SH-SY5Y (cell line): Measurements from ENCODE around the gene PRM1.

Experiments
- GATA2 ChIP-seq: IDR thresholded peaks from 2 replicates; pipeline ENCODE4 v1.6.1; 2011; ENCODE audit warnings: mild to moderate bottlenecking, low read depth, low read length
- GATA3 ChIP-seq: IDR thresholded peaks from 2 replicates; pipeline ENCODE4 v1.6.1; 2011; ENCODE audit warnings: low read depth, mild to moderate bottlenecking, low read length, moderate library complexity

The PRM1 gene

GRCh38 chr16:11250786-11251524 is 30.2 kb downstream of the PRM1 start:
- no peak for TF ChIP-seq GATA2
- TF ChIP-seq GATA3 = no peak

GRCh38 chr16:11250091-11250785 is 30.9 kb downstream of the PRM1 start:
- no peak for TF ChIP-seq GATA3
- TF ChIP-seq GATA2 = no peak

GRCh38 chr16:11249233-11250061 is 31.7 kb downstream of the PRM1 start:
- TF ChIP-seq GATA3 (no peak), GATA2 (no peak)

GRCh38 chr16:11248133-11248532 is 33.0 kb downstream of the PRM1 start:
- TF ChIP-seq GATA3 (no peak), GATA2 (no peak)

- no peak for TF ChIP-seq GATA2
- no peak for TF ChIP-seq GATA3
These were observed 35.1 kb downstream of the PRM1 start for GRCh38 chr16:11245988-11246387.

GRCh38 chr16:11245222-11245737 is 35.9 kb downstream of the PRM1 start:
- TF ChIP-seq GATA2 (no peak), GATA3 (no peak)

GRCh38 chr16:11242658-11243057 is 38.5 kb downstream of the PRM1 start:
- TF ChIP-seq GATA3 (no peak), GATA2 (no peak)

- TF ChIP-seq GATA2 = no peak
- no peak for TF ChIP-seq GATA3
These were observed 39.5 kb downstream of the PRM1 start for GRCh38 chr16:11241480-11242204.

- TF ChIP-seq GATA3 (no peak), GATA2 (no peak)
These were observed 40.3 kb downstream of the PRM1 start for GRCh38 chr16:11240636-11241473.

GRCh38 chr16:11239644-11240632 is 41.2 kb downstream of the PRM1 start:
- no peak for TF ChIP-seq GATA2
- no peak for TF ChIP-seq GATA3

- TF ChIP-seq GATA2 (no peak), GATA3 (no peak)
These were observed 42.6 kb downstream of the PRM1 start for GRCh38 chr16:11238272-11239202.

GRCh38 chr16:11236461-11237254 is 44.5 kb downstream of the PRM1 start:
- TF ChIP-seq GATA2 (no peak), GATA3 (no peak)
